Ascending aorta (tissue), 2 donors: ENCODE data around the gene ACIN1. TPM values are rescaled to one million over a fixed set of nuclear protein-coding genes. Genes with fewer than 3 reads are reported as not detected.

Experiments used
- DNase-seq, 2 donors: peaks; one replicate each; pipeline ENCODE4 v3.0.0-alpha.2; 2019; ENCODE audit warnings: low spot score in 2 of 2
- H3K27ac ChIP-seq, 2 donors: fragments of 200-600 bp; sonication (generic); one replicate each; pipeline ENCODE4 v1.5.1; 2016 to 2017; ENCODE audit warnings: mild to moderate bottlenecking in 1 of 2
- H3K27me3 ChIP-seq: fragments of 200-600 bp; sonication (generic); one replicate; pipeline ENCODE4 v1.5.1; 2017
- H3K36me3 ChIP-seq, 2 donors: fragments of 200-600 bp; sonication (generic); one replicate each; pipeline ENCODE4 v1.5.1; 2016
- H3K4me1 ChIP-seq, 2 donors: fragments of 200-600 bp; sonication (generic); one replicate each; pipeline ENCODE4 v1.5.1; 2016 to 2017; ENCODE audit warnings: mild to moderate bottlenecking in 1 of 2
- H3K4me3 ChIP-seq, 2 donors: fragments of 200-600 bp; sonication (generic); one replicate each; pipeline ENCODE4 v1.5.1; 2016 to 2017; ENCODE audit warnings: mild to moderate bottlenecking in 1 of 2
- H3K9me3 ChIP-seq, 2 donors: fragments of 200-600 bp; sonication (generic); one replicate each; pipeline ENCODE4 v1.5.1; 2016
- CTCF ChIP-seq, 3 experiments: fragments of 200-600 bp in 2 of 3; fragments of 450-650 bp in 1 of 3; sonication (generic) in 2 of 3; IDR thresholded peaks; one replicate each; pipeline ENCODE4 v1.5.1; 2016 to 2019; ENCODE audit warnings: antibody characterized with exemption in 3 of 3, mild to moderate bottlenecking in 1 of 3, moderate library complexity in 1 of 3
- intact Hi-C: fragments of 100-400 bp; cut with DNase I; formaldehyde crosslinking; loops from one replicate; pipeline ENCODE4 v1.15.1; 2023
- total RNA-seq: library from RNA; depleted of rRNA; stranded (reverse); fragments of >200 nt; gene quantifications from one replicate; pipeline ENCODE4 v1.1.0, GENCODE V29; 2016

The ACIN1 gene
- total RNA-seq, 1 donor from 2014 or later, result 58.9 TPM

DNA sequence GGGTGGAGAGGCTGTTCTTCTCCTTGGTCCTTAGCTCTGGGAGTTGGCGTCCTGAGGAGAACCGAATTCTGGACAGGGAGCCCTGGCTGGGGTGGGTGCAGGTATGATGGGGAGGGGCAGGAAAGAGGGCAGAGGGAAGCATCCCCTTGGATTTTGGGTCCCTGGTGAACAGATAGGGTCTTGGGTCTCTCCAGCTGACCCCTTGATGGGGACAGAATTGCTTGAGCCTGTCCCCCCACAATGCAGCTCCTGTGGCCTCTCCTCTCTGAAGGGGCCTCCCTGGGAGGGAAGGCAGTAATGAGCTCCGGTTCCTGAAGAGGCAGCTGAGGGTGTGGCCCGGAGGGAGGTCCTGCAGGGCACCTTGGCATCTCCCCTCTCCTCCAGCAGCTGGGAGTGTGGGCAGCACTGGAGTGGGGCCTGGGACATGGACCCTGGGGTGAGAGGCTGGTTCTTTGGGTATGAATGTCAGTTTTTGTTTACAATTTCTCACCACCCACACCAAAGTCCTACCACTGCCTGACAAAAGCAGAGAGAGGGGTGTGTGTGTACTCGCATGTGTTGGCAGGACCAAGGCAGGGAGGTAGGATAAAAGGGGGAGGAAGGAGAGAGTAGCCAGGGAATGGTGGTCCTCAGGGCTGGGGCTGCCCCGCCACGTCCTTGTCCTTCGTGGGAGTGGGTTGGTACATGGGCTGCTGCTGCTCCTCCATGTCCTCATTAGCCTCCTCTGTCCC, 31.8 kb upstream of the ACIN1 start:
- DNase-seq, result no peak
- Histone ChIP-seq H3K4me3 (no peak overlapping the region), H3K4me1 (peaks cover 0 to 25% of the 10 kb centered on the region in 2 donors), H3K36me3 (peaks cover 39 to 56% of the 10 kb centered on the region in 2 donors), H3K9me3 (no peaks in the 10 kb centered on the region), H3K27me3 (no peaks in the 10 kb centered on the region), H3K27ac (peak overlapping the region; percentile 58 to 72)
- intact Hi-C loops, result no loop called here
- no peak for TF ChIP-seq CTCF (IDR thresholded peaks at IDR 0.05)

- no peak for TF ChIP-seq CTCF (IDR thresholded peaks at IDR 0.05)
- H3K4me1 ChIP-seq, result peaks cover 6 to 29% of the 10 kb centered on the region in 2 donors
- intact Hi-C loops, result loop anchor here (2.0 kb wide), 1 partner anchor 17 kb away; no protein-coding TSS in a partner anchor
- no peaks in the 10 kb centered on the region for H3K9me3 ChIP-seq
- H3K36me3 ChIP-seq, result peaks cover 35 to 49% of the 10 kb centered on the region in 2 donors
- H3K27ac ChIP-seq, result peak overlapping the region; percentile 58 to 72
- no peak overlapping the region for H3K4me3 ChIP-seq
- no peak for DNase-seq
- no peaks in the 10 kb centered on the region for H3K27me3 ChIP-seq
Measured at GRCh38 chr14:23125933-23126524, 31.1 kb upstream of the ACIN1 start.

GRCh38 chr14:23125011-23125410, 30.1 kb upstream of the ACIN1 start:
- H3K27me3 ChIP-seq, result no peaks in the 10 kb centered on the region
- no peak for DNase-seq
- H3K36me3 ChIP-seq, result peaks cover 32 to 40% of the 10 kb centered on the region in 2 donors
- intact Hi-C loops, result loop anchor here (2.0 kb wide), 1 partner anchor 18 kb away; no protein-coding TSS in a partner anchor
- no peak for TF ChIP-seq CTCF (IDR thresholded peaks at IDR 0.05)
- H3K9me3 ChIP-seq, result no peaks in the 10 kb centered on the region
- peak overlapping the region; percentile 58 to 72 for H3K27ac ChIP-seq
- H3K4me1 ChIP-seq, result peaks cover 6 to 30% of the 10 kb centered on the region in 2 donors
- H3K4me3 ChIP-seq, result no peak overlapping the region

- intact Hi-C loops, result loop anchor here (2.0 to 5.0 kb wide), 2 partner anchors 18 to 178 kb away; partner anchors contain the start of gene PPP1R3E
- peak overlapping the region; percentile 58 to 72 for H3K27ac ChIP-seq
- H3K9me3 ChIP-seq, result no peaks in the 10 kb centered on the region
- peaks cover 28 to 34% of the 10 kb centered on the region in 2 donors for H3K36me3 ChIP-seq
- DNase-seq, result no peak
- TF ChIP-seq CTCF (IDR thresholded peaks at IDR 0.05), result no peak
- no peak overlapping the region for H3K4me3 ChIP-seq
- H3K27me3 ChIP-seq, result no peaks in the 10 kb centered on the region
- H3K4me1 ChIP-seq, result peaks cover 6 to 30% of the 10 kb centered on the region in 2 donors
Measured at GRCh38 chr14:23124337-23124954, 29.5 kb upstream of the ACIN1 start.

- H3K36me3 ChIP-seq, result peaks cover 17 to 24% of the 10 kb centered on the region in 2 donors
- DNase-seq, result peak in 1 of 2 donors; percentile 77
- no peak overlapping the region for H3K27ac ChIP-seq
Measured at GRCh38 chr14:23123419-23123818, 28.5 kb upstream of the ACIN1 start.

More at GRCh38 chr14:23123419-23123818, 28.5 kb upstream of the ACIN1 start:
- intact Hi-C loops, result loop anchor here (5.0 kb wide), 1 partner anchor 179 kb away; the partner anchor contains the start of gene PPP1R3E
- peaks cover 6 to 30% of the 10 kb centered on the region in 2 donors for H3K4me1 ChIP-seq
- no peak overlapping the region for H3K4me3 ChIP-seq
- no peaks in the 10 kb centered on the region for H3K9me3 ChIP-seq
- TF ChIP-seq CTCF (IDR thresholded peaks at IDR 0.05), result no peak
- H3K27me3 ChIP-seq, result no peaks in the 10 kb centered on the region
